ENCODE measurements around the gene WHAMM.
A peak's percentile ranks its signal among the peaks of the same experiment; 100 is the strongest.

Gene WHAMM

DNA sequence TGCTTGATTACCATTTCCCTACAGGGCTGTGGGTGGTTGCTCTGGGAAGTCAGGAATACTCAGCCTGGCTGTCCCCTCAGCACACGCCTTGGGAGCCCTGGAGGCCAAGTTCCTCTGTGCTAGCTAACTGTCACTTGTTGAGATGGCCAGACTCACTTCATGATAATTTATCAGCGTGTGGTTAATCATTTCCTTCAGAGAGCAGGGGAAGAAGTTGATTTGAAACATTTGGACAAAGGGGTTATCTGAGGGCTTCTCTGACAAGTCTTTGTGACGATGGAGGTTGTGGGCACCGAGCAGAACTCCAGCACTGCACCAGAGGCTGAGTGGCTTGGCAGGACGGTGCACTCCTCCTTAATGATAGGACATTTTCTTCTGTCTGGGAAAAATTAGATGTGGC lies 61.9 kb downstream of the WHAMM start:
- DNase-seq = no peak

DNA sequence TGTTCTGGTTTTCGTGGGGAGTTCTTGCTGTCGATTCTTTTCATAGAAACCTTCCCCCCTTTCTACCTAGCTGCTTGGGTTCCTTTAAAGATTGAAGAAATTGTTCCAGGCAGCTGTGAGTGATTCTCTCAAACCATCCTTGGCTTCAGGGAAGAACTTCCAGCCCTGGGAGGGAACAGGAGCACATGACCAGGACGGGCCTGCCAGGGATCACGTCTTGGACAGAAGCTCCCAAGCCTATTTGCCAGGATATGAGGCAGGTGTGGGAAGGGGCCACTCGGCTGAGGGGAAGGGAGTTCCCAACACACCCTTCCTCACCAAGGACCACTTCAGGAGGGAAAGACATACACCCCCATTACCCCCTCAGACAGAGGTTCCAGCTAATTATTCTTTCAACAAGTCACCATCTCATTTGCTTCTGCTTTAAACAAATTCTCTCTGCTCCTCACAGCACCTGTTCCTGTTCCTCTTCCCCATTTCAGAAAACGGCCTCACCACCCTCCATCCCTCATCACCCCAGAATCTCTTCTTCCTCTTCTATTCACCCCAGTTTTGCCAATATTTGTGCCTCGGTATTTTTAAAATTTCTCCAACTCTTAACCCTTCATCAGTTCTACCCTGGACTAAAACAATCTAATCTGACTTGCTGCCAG lies 62.5 kb downstream of the WHAMM start:
- peak in 1 of 2 donors; percentile 30 for DNase-seq

DNA sequence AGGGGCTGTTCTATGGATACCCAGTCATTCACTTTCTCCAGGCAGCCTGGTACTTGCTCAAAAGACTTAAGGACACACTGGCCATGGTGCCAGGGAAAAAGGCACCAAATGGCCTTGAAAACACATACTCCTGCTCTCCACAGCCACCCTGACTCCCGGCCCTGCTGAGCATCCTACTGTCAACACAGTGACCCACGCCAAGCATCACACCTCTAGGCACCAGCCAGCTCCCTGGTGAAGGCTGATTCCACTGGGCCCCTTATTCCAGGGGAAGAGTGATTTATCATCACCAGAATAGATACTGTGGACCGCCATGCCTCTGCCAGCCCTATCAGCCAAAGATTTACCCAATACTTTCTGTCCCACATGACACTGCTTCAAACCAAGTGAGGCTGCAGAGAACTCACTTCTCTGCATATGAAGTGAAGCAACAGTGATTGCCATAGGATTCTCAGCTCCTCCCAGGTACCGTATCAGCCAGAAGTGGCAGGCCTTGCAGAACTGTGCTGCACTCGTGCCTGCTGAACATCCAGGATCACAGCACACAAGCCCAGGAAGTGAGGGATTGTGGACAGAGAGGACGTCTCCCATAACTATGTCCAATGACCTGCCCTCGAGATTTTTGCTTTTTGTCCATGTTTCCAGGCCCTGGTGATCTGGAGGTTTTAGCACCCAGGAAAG lies 63.7 kb downstream of the WHAMM start:
- DNase-seq = no peak

DNA sequence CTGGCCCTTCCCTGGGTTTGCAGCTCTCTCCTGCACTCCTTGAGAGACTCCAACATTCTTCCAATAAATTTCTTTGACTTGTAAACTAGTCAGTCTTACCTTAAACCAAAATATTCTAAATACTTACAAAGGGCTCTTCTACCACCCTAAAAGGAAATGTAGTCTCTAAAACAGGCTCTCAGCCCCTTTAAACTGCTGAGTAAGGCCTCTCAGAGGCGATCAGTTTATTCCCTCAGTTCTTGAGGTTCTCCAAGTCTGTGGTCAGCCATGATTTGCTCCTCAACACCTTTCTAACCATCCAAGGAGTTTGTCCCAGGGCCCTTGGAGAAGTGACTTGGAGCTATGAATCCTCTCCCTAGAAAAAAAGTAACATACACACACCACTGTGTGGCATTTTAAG lies 64.8 kb downstream of the WHAMM start:
- no peak for DNase-seq

DNA sequence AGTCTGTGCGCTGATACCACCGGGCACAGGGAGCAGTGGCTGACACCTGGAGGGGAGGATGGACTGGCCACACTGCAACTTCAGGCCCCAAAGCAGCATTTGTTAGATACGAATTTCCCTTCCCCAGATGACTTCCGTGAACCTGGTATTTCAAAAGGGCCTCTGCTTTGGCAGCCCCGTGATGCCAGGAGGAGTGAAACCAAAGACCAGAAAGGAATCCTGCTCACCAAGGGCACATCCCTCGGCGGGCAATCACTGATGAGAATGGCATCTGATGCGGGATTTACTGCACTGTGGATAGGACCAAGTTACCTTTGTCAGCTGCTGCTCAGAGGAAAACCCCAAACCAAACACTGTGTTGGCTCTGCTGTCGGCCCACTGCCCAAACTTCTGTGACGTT lies 65.5 kb downstream of the WHAMM start:
- no peak for DNase-seq

DNA sequence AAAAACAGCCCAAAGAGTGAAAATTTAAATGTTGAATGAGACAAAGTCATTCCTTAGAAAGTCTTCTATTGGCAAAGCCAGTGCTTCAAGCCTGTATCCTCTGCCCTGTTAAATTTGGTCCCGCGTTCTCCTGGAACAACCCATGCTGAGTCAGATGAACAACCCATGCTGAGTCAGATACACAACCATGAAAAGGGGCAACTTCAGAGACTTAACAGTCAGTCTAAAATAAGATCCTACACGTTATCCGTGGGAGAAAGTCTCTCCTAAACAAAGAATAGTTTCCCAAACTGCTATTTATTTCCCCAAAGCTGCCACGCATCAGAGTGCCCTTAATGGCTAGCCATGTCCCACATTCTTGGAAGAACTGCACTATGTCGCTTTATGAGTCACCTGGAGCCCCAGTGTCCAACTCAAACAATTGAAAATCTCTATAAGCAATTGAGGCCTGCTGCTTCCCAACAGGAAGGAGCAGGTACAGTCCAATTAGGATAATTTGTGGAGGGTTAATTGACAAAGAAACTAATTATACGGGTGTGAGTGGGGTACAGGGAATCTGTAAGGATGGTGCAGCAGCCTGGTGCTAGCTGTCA lies 66.1 kb downstream of the WHAMM start:
- DNase-seq = no peak

DNA sequence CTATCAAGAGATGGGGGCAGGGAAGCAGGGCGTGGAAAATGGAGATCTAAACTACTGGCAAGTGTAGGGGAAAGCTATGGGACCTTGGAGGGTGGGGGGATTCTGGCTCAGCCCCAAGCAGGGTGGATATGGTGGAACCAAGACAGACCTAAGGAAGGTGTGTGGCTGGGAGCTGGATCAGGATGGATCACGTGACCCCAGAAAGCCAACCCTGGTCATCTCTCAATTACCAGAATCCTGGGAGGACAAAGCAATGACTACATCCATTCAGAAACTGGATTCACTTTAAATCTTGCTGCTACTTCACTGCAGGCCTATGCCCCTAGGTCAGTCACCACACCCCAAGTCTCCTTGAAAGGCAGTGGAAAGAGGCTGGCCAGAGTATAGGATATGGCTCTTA lies 68.4 kb downstream of the WHAMM start:
- no peak for DNase-seq

DNA sequence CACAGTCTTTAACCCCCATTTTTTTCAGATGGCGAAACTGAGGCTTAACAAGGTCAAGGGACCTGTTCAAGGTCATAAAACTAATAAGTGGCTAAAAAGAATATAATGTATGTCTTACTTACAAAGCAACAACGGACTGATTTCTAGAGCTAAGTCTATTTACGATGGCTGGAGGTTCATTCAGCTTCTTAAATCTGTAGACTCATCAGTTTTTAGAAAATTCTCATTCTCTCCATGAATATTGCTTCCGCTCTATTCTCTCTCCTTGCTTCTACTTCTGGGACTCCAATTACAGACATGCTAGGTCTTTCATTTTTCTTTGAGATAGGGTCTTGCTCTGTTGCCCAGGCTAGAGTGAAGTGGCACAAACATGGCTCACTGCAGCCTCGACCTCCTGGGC lies 68.9 kb downstream of the WHAMM start:
- DNase-seq = no peak

DNA sequence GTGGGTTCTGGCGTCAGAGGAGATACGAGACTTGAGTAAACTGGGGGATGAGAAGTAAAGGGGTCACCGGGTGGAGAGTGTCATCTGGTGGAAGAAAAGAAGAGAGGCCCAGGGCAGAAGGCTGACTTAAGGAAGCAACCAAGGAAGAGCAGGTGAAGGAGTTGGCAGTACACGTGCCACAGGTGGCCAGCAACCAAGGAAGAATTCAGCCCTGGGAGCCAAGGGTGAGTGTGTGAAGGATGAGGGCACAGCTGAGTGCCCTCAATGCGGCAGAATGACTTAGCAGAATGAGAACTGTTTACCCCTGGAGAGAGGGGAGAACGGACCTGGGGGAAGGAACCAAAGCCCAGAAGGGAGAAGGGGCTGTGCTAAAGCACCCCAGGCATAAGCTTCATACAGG lies 71.3 kb downstream of the WHAMM start:
- DNase-seq = no peak

DNA sequence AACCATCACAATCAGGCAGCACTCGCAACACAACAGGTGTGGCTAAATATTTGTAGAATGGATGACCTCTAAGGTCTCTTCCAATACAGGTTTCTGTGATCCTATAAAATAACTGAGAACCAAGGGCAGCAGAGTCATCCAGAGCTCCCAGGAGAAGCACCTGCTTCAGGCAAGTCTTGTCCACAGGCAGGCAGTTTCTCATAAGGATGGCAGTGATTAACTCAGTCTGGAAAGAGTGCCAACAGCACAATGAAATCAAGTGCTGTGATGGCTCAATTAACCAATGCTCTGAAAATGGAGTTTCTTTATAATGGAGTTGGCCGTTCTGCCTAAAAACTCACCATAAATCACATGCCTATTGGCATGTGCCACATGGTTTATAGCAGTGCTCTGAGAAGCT lies 72.3 kb downstream of the WHAMM start:
- DNase-seq = no peak

DNA sequence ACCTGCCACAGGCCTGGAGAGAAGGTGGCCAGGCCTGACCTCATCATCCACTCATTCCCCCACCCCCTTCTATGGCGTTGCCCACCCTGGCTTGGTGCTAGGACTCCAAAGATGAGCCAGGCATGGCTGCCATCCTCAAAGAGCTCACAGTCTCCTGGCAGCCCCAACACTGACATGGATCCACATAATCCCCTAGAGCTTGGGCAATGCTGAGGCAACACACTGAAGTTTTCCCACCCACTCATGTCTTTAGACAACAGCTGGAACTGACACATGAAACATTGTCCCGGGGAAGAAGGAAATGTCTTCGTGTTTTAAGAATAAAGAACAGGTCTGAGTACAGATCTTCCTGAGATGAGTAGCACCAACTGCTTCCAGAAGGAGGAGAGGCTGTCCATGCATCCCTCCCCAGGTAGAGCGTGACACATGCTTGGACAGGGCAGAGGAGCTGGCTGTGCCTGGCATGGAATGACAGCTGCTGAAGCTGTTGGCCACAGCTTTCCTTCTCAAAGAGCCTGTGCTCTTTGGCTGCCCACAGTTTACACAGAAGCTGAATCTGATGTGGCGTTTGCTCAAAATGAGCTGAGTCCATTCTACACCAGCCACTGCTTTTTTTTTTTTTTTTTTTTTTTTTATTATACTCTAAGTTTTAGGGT lies 73.0 kb downstream of the WHAMM start:
- DNase-seq = no peak
